SK-N-MC (cell line): ENCODE results near the gene CCDC197.

Experiments used
- EZH2 ChIP-seq: fragments of 200-600 bp; sonication (generic); IDR thresholded peaks from one replicate; pipeline ENCODE4 v1.6.1; 2017; ENCODE audit warnings: antibody characterized with exemption
- POLR2AphosphoS5 ChIP-seq: IDR thresholded peaks from 2 replicates; pipeline ENCODE4 v1.6.1; 2012; ENCODE audit warnings: mild to moderate bottlenecking, low read depth, low read length, borderline replicate concordance

GRCh38 chr14:93971635-93972027, 25.5 kb upstream of the CCDC197 start:
- TF ChIP-seq EZH2 (no peak), POLR2AphosphoS5 (no peak)
